Stimulated activated CD4-positive, alpha-beta T cell treated with anti-CD3 and anti-CD28 coated beads, Interleukin-4, amount 100 ng/mL, for 24 hours (primary cell): ENCODE data around the gene RAB12.

Experiments
- DNase-seq: peaks from one replicate; pipeline ENCODE4 v3.0.0-alpha.2; 2020

Gene RAB12

DNA sequence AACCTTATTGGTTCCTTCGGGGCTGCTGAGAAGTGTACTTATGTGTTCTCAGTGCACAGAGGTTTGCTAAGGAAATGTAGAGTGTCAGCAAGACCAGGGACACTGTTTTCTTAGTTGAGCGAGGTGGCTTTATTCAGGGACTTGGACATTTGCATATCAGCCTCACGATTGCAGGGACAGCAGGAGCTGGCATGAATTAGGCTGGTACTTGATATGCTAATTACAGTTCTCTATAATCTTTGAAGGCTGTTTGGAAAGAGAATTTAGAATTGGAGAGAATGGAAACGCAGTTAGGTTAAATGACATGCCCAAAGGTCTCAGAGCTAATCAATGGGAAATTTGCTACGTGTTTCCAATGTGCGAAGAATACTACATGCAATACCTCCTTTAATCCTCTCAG lies 77.4 kb downstream of the RAB12 start:
- no peak for DNase-seq

DNA sequence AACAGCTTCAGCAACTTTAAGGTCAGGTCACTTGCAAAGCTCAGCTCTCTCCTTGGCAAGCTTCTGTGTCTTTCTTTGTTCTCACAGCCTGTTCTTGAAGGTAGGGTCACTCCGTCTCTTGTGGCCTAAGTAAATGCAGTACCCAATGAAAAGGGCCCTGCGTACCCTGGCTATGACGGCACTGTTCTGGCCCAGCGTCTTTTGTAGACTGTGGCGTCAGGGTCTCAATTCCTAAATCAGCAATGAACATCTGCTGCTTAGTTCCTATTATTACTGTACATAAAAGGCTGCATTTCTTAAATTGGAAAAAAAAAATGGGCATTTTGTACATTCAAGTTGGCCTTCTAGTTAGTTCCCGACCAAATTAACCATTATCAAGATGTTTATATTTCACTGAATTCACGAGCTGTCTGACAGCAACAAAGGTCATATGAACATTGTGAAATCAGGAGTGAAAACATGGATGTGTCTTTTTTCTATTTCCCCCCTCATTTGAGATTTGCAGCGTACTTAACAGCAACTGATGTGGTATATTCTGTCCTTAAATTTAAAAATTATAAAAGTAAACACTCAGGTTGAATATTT lies 79.1 kb downstream of the RAB12 start:
- DNase-seq = no peak

DNA sequence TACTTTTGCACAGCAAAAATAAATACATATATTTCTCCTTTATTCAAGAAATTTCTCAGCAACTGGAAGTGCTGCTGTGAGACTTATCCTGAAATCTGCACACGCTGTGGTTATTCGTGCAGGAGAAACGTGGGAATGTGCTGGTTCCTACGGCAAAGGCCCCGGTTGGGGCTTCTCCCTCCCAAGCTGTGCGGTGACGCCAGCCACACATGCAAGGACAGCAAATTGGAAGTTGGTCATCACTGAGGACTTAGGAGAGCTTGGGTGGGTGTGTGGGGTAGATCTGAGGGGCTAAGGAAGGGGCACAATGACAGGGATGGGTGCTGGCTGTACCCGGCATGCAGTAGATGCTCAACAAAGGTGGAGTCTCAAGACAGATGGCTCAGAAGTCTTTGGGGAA lies 79.6 kb downstream of the RAB12 start:
- DNase-seq = no peak
